Inflammatory macrophage treated with lipopolysaccharide for 4 hours (primary cell): Measurements from ENCODE around the gene AUTS2.
"Not testable (repeated sequence)": the region's sequence is repeated elsewhere in the genome, so short reads cannot be mapped to it uniquely, and the experiment has no call there.

Source experiments
- DNase-seq: peaks from one replicate; pipeline ENCODE4 v3.0.0-alpha.2; 2020

AUTS2 gene

DNA sequence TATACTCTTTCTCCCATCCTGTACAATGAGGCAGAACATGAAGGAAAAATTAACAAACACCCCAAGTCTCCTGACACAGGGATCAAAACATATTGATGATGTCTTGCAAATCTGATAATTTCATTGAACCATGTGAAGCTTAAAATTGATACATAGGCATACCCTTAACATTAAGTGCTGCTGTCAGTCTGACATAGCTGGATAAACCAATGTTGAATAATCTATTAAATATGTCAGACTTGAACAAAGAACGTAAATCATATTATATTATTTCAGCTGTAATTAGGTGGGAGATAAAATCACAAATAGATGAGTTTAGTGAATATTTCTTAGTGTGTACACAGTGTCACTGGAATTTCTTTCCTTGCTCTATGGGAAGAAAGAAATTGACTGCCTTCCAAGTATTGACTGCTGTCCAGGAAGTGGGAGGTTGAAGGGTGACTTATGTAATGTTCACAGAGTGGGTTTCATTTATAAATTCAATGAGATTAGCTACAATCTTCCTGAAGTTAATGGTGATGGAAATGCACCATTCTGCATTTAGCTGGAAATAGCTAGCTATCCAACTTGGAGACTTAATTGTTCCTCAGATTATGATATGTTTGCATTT, 170.8 kb downstream of the AUTS2 start:
- no peak for DNase-seq

DNA sequence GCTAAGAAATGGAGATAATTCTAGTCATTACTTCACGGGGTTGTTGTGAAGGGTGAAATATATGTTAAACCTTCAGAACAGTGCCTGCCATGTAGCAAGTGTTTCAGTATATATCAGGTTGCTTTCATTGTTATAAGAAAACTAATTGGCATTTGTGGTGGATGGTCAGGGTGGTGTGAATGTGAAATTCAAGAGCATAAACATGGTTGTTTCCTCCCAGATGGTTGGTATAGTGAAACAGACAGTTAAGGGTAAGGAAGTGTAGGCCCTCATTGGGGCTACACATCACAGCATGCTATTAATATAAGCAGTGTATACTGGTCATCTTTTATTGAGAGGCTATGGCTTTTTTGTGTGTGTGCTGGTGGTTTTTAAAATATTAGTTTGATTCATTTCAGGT, 171.6 kb downstream of the AUTS2 start:
- no peak for DNase-seq

DNA sequence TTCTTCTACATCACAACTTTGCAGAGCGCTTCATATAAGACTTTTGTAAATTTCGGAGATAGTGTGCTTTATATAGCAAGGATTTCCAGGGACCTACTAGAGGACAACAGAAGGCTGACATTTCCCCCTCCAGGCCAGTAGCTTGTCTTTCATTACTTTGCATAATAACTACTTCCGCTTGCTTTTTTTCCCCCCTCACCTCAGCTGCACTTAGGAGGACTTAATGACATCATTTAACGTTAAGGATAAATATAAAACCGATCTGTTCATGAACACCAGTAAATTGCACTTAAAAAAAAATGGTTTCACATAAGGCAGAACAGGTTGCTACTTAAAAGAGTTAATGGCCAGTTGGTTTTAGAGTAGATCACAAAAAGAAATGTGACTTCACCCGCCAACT, 172.3 kb downstream of the AUTS2 start:
- no peak for DNase-seq

DNA sequence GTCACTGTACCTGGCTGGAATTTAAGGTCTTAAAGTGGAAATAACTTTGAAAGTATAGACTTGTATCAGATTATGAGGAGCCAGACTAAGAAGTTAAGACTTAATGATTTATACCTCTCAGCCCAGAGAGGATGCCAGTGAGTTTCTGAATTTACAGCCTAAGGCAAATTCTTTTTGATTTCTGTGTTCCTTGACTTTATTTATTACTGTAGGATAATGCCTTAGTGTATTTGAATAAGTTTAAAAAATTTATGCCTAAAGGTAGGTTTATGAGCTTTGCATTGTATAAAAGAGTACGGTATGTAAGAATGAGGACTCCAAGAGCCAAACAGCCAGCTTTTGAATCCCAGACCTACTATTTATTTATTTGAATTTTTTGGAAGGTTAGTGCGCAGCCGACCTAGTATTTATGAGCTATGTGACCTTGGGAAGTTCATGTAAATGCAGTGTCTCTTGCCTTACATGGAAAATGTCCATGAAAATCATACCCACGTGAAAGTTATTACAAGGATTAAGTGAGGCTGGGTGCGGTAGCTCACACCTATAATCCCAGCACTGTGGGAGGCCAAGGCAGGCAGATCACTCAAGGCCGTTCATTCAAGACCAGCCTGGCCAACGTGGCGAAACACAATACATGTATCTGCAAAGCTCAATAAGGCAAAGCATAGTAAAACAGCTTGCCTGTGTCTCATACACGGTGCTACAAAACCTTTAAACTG, 174.6 kb downstream of the AUTS2 start:
- no peak for DNase-seq

DNA sequence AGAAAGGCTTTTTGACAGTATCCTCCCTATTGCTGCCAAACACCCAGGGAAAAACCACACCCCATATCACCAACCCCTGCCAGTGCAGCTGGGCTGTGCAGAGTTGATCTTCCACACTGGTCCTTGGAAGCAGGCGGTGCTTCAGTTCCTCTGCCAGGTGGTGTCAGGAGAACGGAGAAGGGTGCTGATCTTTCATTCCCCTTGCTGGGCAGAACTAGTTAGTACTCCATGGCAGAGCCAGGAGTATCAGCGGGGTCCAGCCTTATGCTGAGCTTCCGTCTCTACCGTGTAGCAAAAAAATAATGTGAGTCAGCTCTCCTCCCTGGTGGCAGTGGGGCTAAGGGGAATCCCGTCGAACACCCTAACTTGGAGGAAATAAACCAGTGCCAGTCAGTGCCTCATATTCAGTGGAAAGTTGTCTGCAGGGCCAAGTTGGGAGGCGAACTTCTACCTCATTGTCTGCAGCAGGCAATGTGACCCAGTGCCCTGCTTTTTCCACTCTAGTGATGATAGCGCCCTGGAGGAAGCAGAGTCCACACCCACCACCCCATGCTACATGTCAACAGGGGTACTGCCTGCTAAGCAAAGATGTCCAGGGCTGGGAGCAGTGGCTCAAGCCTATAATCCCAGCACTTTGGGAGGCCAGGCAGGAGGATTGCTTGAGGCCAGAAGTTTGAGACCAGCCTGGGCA, 175.4 kb downstream of the AUTS2 start:
- no peak for DNase-seq

DNA sequence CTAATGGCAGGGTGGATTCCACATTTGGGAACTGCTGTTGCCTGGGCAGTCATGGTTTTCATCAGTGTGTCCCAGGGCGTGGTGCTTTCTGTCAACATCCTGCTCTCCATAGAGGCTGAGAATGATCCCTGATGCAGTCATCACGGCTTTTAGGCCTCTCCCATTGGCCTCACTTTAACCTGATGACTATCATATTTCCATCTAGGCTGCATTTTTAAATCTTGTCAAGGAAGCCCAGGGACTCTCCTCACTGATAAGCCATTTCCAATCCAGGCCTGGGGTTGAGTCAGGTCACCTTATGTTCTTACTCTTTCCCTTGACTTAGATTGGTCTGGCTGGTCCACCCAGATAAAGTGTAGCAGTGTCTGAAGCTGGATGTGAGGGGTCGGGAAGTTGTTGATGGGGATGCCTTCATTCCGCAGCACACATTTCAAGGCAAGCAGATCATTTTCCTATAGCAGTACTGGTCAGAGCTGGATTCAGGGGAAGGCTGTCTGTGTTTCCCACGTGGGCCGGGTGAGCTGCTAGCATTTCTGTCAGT, 177.0 kb downstream of the AUTS2 start:
- DNase-seq, result no peak

DNA sequence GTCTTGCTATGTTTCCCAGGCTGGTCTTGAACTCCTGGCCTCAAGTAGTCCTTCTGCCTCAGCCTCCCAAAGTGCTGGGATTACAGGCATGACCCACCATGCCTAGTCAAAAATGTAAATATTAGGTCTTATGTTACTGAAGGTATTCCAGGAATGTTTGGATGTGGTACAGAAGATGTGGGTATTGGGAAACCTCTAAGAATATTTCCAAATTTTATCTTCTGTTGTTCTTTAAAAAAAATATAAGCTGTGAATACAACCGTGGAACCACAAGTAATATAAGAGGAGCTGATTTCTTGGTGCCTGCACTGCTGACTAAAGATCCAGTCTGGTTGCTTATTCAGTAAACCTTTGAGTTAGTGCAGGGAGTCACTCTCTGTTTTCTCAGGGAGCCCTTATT, 178.3 kb downstream of the AUTS2 start:
- DNase-seq, result no peak

DNA sequence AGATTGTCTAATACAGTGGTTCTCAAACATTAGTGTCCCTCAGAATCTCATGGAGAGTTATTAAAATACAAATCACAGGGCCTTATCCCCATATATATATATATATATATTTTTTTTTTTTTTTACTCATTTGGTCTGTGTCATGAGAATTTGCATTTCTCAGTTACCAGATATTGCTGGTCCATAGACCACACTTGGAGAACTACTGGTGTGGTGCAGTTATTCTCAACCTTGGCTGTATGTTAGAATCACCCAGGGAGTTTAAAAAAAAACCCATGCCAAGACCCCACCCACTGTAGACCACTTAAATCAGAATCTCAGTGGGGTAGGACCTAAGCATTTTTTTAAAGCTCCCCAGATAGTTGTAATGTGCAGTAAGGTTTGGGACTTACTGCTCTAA, 179.9 kb downstream of the AUTS2 start:
- no peak for DNase-seq

DNA sequence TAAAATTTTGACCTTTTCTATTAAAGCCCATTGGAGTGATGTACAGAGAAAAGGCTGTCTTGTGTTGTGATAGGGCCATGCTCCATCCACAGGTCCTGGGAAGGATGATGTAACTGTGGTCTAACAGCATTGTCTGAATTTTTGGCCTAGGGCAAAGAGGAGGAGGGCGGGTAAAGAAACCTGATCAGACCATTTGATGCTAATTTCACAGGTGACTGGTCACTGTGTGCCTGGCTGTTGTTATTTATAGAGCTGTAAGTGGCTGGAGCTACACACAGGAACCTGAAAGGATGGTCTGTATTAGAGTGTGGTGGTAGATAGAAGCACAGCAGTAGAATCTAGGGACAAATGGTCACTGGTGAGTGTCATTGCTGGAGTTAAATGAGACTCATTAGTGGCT, 182.1 kb downstream of the AUTS2 start:
- no peak for DNase-seq

DNA sequence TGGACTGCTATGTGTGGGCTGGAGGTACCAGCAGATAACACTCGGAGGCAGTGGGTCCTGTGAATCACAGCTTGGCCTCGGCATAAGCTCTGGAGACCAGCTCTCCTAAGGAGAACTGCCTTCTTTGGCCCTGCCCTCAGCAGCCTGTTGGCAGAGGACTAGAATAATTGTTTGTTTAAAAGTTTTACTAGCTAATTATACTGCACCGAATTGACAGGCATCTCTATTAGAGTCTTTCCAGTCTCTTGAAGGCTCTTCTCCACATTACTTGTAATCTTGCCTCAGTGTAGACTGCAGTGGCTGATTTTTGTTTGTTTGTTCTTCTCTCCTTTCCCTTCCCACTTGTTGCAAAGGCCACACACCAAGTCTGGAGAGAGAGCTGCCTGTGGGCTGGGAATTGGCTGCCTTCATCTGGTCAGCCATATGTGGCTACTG, 183.2 kb downstream of the AUTS2 start:
- no peak for DNase-seq

DNA sequence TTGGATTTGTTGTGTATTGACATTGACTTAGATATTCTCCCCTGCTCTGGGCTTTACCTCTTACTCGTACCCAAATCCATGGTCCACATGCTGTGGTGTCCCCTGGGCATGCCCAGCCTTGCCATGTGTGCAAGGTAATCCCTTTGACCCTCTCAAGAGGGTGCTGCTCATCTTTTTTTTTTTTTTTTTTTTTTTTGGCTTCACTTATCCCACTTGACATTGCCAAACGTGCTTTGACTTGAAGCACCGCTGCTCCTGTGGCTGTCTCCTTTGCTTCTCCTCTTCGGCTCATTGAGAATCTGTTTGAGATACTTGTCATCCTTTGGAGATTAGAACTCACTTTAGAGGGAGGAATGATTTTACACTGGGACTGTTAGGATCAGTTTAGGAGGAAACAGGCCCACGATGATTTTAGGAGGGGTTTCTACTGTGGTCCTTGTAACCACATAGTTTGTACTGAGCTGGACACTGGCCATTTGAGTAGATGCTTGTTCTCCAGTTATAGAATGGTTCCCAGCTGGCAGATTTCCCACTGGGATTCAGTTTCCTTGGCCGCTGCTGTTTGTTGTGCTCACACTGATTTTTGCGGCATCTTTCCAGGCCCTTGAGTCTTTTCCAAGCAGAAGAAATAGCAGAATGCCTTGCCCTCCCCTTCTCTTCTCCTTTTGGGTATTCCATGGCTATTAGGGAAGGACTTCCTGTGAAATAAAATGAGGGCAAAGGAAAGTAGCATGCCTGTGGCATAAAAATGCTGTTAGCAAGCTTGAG, 184.8 kb downstream of the AUTS2 start:
- DNase-seq, result no peak

DNA sequence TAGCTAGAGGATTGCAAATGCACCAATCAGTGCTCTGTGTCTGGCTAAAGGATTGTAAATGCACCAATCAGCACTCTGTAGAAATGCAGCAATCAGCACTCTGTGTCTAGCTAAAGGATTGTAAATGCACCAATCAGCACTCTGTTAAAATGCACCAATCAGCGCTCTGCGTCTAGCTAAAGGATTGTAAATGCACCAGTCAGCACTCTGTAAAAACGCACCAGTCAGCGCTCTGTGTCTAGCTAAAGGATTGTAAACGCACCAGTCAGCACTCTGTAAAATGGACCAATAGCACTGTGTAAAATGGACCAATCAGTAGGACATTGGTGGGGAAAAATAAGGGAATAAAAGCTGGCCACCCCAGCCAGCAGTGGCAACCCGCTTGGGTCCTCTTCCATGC, 187.9 kb downstream of the AUTS2 start:
- not testable (repeated sequence) for DNase-seq

DNA sequence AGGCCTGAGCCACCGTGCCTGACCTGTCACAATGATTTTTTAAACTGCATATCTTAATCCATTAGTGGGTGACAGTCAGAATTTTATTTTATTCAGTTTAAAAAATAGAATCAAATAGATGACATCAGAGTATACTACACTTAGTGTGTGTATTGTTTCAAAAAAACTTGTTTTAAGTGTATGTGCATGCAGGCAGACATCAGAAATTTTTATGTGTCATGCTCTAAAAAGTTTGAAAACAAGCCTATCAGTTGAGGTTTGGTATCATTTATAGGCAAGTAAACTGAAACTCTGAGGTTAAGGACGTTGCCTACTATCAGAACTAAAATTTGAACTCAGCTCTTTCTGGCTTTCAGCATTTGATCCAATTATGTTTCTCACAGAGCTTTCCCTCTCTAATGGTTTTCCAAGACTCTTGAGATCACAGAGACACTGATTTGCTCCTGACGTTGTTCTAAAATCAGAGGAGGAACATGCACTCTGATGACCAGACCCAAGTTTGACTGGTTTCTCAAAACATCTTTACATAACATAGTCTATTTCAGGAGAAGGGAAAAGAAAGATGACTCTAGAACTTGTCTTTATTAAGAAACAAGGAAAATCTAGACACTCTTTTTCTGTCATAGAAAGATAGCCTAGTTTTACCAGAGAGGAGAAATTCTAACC, 188.6 kb downstream of the AUTS2 start:
- no peak for DNase-seq

DNA sequence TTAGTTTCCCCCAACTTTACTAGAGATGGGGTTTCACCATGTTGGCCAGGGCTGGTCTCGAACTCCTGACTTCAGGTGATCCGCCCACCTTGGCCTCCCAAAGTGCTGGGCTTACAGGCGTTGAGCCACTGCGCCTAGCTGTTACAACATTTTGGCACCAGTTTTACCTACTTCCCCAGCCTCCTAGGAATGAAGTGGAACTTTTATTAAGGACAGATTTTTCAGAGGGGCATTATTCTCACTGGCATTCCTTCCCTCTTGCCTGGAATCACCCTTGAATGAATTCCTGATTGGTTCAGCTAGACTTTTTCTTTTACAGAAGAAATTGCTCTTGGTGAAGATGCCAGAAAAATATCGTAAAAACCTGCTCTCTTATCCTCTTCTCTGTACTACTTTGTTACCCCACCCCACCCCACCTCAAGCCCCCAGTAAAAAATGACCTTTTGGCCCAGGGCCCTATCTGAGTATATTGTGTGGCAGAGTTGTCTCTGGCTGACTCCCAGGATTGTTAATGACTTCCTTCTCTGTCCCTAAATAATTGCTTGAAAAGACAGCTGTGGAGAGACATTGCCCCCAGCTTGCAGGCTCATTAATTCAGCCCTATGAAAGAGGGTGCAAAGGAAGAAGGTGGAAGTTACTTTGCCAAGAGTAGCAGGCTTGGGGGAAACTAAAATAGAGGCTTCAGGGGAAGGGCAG, 189.6 kb downstream of the AUTS2 start:
- DNase-seq, result no peak

DNA sequence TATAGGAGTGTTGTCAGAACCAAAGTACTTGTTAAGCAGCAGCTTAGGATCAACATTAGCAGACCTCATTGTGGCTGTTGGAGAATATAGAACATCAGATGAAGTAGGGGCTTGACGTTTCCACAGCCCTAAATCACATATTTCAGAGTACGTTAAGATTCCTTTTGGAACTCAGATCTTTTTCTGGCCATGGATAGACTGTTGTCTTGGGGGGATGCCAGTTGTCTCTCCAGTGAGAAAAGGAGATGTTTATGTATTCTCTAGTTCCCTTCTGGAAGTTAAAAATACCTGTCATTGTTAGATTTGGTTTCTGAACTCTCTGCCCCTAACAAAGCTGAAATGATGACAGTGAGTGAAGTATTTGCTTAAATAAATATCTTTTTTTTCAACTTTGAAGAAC, 191.3 kb downstream of the AUTS2 start:
- no peak for DNase-seq

DNA sequence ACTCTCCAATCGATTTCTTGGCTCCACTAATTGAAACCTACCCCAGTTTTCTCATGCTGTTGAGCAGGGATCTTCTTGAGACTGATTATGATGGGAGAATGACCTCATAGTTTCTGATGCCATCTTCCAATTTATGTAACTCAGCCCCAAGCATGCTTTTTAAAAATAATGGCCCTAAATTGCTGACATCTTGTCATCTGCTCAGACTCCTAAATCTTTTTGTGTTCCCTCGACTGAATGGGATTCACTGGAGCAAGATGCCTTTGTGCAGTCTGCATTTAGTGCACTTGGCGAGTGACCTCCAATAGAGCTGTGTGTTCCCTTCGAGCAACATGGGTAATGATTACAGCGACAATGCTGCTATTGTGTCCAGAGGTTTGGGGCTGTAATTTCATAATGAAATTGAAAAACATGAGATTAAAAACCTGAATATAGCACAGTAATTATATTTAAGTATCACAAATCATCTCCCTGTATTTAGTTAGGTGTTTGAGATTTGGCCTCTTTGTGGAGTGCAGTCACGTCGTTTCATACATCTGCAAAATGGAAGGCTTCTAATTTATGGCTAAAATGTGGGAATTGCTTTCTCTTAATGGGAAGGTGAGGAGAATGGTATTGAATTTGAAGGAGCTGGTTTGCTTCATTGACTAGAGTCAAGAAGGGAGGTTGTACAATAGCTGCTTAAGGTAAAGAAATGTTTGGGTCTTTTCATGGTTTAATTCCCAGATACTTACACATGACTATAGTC, 192.9 kb downstream of the AUTS2 start:
- no peak for DNase-seq

DNA sequence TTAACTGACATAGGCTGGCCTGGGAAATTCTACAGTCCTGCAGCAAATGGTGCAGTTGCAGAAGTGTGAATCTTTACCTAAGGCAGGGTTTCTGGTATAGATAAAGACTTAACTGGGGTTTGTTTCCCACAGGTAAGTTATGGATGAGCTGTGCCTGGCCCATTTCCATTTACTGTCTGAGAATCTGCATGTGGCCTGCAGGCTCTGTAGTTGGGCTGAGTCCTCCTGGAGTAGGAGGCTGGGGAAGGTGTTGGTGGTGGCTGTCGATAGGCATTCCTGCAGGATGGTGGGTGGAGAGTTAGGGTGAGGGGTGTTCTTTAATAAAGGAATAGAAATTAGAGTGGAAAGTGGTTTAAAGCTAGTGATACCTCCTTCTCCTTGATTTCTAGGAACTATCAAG, 193.5 kb downstream of the AUTS2 start:
- no peak for DNase-seq

DNA sequence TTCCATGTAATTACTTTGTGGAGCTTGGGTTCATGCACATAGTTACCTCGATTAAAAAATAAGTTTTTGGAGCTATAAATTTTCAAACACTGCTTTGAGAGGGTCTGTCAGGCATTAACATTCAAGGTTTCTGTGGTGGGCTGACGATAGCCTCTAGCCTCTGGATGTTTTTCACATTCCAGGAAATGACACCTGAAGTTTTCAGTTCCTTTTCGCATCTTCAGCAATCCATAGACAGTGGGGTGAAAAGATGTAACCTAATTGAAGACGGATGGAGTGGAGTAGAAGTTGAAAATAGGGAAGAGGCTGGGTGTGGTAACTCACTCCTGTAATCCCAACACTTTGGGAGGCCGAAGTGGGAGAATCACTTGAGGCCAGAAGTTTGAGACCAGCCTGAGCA, 197.7 kb downstream of the AUTS2 start:
- DNase-seq, result no peak

DNA sequence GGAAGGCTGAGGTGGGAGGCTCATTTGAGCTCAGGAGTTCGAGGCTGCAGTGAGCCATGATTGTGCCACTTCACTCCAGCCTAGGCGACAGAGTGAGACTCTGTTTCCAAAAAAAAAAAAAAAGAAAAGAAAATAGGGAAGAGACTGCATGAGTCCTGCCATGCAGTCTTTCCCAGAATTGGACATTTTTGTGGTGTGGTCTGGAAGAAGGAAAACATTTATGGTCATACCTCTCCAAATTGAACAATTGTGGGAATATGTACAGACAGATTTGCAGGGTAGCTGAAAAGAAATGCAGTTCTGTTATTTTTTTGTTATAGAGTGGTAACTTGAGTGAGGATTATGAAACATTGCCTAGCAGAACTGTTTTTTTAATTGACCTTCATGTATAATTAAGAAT, 198.1 kb downstream of the AUTS2 start:
- DNase-seq, result no peak

DNA sequence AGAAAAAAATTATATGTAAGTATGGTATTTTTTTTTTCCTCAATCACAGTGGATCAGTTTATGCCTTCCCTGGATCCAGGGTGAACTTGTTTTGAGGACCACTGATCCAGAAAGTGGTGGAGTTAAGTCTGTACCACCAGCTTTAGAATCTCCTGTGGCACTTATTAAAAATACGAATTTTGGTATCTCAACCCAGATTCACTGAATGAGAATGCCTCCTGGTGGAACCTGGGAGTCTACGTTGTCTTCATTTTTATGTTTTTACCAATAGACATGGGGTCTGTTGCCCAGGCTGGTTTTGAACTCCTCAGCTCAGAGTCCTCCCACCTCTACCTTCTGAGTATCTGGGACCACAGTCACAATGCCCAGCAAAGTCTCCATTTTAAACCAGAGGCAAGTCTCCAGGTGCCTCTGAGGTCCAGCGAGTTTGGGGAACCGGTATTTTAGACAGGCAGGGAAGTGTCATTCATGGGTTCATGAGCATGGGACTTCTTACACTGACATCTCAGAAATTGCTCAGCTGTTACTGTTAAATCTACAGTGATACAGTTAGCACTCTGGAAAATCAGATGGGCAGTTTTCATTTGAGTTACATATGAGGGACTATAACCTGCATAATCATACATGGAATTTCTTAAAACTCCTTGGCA, 200.9 kb downstream of the AUTS2 start:
- no peak for DNase-seq

DNA sequence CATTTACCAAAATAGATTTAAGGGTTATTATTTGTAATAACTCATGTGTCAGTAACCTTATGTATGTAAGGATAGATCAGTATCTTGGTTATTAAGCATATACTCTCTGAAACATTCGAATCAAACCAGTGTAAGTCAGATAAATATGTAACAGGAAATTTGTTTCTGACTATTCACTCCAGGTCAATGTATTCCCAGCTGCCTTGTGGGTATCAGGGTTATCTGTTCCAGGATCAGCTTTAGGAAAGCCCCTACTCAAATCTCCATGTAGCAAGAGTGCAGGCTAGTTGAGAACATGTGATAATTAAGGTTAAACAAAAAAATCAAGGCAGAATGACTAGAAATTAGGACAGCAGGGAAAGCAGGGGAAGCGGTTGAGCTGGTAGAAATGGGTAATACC, 201.7 kb downstream of the AUTS2 start:
- no peak for DNase-seq
